GM18526 (cell line): ENCODE measurements around the gene CTSW.

ENCODE experiments used
- POLR2A ChIP-seq: IDR thresholded peaks from 3 replicates; pipeline ENCODE4 v1.6.1; 2011; ENCODE audit not compliant: insufficient read length; ENCODE audit errors: extremely low read depth

The CTSW gene

GRCh38 chr11:65853246-65853979, 26.2 kb upstream of the CTSW start:
- TF ChIP-seq POLR2A: no peak

- no peak for TF ChIP-seq POLR2A
Measured at GRCh38 chr11:65854161-65854592, 25.5 kb upstream of the CTSW start.

- TF ChIP-seq POLR2A: no peak
Measured at GRCh38 chr11:65854852-65855837, 24.5 kb upstream of the CTSW start.

- TF ChIP-seq POLR2A: no peak
Measured at GRCh38 chr11:65855927-65856363, 23.7 kb upstream of the CTSW start.

- TF ChIP-seq POLR2A: peak; percentile 60
Measured at GRCh38 chr11:65856689-65857499, 22.7 kb upstream of the CTSW start.

DNA sequence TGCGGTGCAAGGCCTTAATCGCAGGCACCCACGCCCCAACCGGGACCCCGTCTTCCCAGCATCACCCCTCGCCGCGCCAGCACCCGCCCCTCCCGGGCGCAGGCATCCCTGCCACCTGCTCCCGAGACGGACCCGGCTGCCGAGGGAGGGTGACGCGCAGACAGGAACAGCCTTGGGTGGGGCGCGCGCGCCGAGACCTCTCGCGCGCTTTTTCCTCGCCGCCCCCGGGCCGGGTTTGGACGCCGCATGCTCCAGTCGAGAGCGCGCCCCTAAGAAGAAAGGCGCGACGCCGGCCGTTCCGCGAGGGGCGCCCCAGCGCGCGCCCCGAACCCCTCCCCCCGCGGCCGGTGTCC, 22.2 kb upstream of the CTSW start:
- TF ChIP-seq POLR2A: no peak

GRCh38 chr11:65857853-65858680, 21.6 kb upstream of the CTSW start, which contains the start of gene CFL1:
Gene CFL1, minus strand, starts transcription at chr11:65858180. Its CDS starts 81 bp downstream, at chr11:65858099.
- peak; percentile 99 for TF ChIP-seq POLR2A

DNA sequence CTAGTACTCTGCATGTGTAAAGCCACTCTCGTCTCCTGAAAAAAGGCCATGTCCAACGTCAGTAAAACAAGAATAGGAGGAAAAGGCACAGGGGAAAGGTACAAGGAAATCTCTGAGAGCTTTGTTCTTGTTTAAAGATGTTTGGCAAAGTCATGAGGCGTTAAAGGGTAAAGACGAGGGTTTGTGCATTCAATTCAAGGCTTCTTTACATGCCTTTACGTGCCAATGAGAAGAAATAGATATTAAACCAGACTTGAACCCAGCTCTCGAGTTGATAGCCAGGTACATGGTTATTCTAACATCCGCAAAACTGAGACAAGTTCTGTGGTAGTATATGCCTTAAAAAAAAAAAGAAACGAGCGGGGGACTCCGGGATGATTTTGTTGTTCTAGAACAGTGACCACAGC, 21.0 kb upstream of the CTSW start:
- TF ChIP-seq POLR2A: no peak

- peak; percentile 97 for TF ChIP-seq POLR2A
Measured at GRCh38 chr11:65859095-65859811, 20.4 kb upstream of the CTSW start.

GRCh38 chr11:65859812-65860277, 19.8 kb upstream of the CTSW start:
- TF ChIP-seq POLR2A: no peak

DNA sequence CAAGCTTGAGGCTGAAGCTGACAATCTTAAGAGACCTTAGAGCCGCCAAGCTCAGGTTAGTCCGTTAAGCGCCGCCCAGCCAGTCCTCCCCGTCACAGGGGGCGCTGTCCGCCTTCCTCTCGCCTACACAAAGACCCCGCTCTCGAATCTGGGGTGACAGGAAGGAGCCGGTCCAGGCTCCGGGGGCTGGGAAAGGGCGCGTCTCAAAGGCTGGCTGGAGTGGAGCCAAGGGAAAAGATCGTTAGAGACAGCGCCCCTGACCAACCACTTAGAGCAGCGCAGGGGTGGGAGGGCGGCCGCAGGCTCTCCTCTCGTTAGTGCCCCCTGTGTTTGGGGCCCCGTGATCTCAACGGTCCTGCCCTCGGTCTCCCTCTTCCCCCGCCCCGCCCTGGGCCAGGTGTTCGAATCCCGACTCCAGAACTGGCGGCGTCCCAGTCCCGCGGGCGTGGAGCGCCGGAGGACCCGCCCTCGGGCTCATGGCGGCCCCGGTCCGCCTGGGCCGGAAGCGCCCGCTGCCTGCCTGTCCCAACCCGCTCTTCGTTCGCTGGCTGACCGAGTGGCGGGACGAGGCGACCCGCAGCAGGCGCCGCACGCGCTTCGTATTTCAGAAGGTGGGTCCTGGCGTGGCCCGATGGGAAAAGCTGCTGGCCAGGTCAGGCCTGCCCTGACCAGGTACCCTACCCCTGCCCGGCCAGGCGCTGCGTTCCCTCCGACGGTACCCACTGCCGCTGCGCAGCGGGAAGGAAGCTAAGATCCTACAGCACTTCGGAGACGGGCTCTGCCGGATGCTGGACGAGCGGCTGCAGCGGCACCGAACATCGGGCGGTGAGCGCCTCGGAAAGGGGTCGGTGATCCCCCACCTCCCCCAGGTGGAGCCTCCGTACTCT, 19.1 kb upstream of the CTSW start, which contains the start of gene MUS81:
MUS81 (plus strand) TSS at position 156 of the 887 bp plus-strand sequence; CDS start at position 477, 321 bp downstream.
- peak; percentile 67 for TF ChIP-seq POLR2A

DNA sequence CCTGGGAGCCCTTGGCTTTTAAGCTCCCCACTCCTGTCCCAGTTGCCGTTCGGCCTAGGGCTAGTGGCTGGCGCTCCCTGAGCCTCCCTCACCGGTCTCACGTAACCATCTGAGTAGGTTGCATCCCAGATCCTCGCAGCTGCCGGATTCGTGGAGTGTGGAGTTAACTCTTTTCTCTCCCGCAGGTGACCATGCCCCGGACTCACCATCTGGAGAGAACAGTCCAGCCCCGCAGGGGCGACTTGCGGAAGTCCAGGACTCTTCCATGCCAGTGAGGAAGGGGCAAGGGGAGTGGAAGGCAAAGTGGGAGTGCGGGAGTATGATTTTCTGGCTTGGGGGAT, 18.5 kb upstream of the CTSW start:
- TF ChIP-seq POLR2A: no peak
